GM21528 (cell line): Measurements from ENCODE around the gene ANO2.

Source experiments
- ATAC-seq: cut with Tn5 transposase; IDR thresholded peaks from one replicate; pipeline ENCODE4 v1.9.1; 2021; ENCODE audit warnings: mild to moderate bottlenecking, moderate library complexity; ENCODE audit not compliant: unreplicated experiment, low FRiP score

Gene ANO2

DNA sequence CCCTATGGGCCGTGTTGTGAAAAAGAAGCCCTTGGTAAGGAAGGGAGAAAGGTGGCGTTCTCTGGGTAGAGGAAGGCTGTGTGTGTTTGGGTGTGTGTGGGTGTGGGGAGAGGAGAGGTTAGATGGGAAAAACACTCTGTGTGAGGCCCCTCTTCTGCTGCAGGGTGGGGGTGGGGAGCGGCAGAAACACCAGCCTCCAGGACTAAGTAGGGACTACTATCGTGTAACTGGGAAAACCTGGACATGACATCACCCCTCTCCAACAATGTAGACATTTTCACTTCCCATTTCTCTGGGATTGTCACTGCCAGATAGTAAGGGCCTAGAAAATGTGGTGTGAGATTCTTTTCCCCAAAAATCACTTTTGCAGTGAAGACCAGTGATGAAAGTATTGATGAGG, 308.2 kb downstream of the ANO2 start:
- no peak for ATAC-seq

DNA sequence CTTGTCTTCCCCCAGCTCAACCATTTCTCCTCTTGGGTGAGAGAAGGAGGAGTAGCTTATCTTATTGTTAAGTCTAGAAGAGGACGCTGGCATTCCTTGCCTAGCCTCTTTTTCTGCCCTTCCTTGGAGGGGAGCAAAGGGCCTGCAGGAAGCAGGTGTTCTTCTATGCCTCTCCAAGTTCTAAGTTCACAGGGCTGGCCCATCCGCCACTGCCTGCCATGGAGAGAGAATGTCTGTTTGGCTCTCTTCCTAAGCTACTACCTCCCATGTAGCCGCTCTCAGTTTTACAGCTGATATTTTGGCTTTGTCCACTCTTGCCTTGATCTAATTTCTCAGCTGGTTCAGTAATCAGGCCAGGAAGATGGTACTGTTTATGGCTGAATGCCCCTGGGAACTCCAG, 312.0 kb downstream of the ANO2 start:
- ATAC-seq, result no peak

DNA sequence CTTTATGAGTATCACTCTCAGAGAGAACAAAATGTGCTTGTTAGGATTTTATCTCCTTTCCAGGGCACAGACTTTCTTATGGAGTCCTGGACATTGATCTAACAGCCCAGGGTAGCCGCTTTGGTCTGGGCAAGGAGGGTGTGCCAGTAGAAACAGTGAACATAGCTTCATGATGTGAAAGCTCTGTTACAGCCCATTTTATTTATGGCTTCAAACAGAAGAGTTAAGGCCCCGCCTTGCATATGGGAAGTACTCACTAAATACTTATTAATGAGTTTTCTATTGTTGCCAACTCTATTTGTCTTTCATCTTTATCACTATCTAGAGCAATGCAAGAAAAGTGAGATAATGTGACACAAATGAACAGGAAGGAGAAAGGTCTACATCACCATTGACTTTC, 312.6 kb downstream of the ANO2 start:
- ATAC-seq, result no peak

DNA sequence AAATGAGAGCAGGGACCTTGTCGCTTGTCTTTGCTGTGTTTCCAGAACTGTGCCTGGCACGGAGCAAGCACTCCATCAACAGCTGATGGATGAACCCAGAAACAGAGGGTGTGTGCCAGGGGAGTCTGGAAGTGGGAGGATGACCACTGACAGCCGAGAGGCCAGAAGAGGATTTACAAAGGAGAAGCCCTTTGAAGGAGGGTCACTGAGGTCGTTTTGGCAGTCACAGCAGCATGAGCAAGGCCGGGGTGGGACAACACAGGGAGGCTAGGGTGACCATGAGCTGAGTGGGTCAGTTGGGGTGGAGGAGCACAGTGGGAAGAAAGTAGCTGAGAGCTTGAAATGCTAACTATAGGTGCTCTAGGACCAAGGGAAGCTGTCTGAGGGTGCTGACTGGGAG, 313.6 kb downstream of the ANO2 start:
- no peak for ATAC-seq

DNA sequence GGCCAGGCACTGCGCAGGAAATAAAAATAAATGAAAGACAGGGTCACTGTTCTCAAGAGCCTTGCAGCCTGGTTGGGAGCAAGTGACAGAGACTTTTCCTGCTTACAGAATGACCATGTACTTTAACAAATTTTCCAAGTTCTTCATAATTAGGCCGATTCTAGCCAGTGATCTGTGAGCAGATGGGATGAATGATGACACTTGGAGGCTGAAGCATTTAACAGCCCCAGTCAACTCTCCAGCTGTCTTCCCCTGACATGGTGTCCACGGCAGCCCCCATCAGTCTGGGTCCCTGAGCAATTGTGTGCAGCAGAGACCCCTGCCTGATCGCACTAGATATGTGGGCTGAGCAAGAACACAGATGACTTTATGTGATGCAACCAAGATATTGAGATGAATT, 314.3 kb downstream of the ANO2 start:
- ATAC-seq, result no peak

DNA sequence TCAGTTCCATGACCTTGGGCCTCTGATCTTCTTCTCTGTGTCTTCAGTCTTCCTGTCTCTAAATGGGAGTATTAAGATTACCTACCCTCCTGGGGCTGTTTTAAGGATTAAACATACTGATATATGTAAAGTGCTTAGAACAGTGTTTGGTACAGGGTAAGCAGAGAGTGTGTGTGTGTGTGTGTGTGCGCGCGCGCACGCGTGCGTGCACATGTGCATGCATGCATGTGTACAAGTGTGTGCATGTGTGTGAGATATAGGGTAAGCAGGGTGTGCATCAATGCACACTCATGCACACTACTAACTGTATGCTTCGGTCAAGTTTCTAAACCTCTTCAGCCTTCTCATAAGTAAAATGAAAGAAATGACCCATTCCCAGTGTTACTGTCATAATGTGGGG, 316.6 kb downstream of the ANO2 start:
- no peak for ATAC-seq

DNA sequence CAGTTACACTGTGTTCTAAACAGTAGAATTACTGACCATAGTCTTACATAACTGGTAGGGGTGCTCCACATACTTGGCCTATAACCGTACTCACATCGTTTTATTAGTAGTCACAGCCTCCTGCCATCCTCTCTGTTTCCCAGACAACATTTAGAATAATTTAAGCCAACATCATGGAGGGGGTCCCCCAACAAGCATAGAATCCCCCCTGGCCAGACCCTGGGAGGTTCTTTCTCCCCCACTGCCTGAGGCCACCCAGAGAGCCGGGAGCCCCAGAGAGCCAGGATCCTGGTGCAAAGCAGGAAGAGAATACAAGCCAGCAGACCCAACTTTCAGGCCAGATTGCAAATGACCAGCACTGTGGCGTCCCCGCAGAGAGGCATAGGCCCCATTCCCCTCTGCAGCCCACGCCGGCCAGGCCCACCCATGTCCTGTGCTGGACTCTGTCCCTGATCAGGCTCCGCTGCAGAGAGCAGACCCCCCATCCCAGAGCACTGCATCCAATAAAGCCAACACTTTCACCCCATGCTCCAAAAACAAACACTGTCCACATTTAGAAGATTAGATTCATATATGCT, 317.9 kb downstream of the ANO2 start:
- no peak for ATAC-seq

DNA sequence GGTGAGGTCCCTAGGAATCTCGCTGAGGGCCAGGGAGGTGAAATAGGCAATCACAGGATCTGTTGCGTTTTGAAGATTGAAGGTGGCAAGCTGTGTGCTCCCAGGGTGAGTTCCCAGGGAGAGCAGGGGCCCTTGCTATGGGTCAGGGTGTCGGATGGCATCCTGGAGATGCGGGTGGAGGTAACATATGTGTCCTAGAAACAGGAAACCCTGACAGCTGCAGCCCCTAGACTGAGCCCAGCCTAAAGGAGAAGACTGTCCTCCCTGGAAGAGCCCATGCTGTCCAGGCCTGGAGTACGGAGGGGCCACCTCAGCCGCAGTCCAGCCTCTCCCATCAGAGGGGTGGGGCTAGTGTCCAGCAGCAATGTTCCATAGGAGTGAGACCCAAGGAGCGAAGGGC, 318.9 kb downstream of the ANO2 start:
- ATAC-seq, result no peak

DNA sequence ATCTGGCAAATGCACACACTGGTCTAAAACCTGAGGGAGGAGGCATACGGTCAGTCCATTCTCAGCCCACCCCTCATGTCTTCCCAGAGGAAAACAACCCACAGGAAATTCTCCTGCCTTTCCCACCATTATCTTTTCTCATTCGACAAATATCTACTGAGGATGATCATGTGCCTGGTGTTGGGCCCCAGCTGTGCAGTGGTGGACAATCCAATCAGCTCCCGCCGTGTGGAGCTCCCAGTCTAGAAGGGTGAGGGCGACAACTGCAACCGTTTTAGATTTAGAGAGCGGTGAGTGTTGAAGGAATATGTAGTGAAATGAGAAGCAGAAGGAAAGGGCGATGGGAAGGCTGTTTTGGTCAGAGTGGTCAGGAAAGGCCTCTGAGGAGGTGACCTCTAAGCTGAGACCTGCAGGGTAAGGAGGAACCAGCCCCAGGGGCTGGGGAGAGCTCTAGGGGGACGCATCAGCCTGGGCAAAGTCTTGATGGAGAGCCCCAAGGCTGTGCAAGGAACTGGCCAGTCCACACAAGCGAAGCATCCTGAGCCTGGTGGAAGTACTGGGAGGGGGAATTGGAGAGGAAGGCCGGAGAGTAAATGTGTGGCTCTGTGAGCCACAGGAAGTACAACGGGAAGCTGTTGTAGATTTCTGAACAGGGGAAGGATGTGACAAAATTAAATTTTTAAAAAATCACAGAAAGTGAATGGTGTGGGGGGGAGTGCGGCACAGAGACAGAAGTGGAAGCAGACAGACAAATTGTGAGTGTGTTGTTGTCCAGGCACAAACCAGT, 320.4 kb downstream of the ANO2 start:
- no peak for ATAC-seq

DNA sequence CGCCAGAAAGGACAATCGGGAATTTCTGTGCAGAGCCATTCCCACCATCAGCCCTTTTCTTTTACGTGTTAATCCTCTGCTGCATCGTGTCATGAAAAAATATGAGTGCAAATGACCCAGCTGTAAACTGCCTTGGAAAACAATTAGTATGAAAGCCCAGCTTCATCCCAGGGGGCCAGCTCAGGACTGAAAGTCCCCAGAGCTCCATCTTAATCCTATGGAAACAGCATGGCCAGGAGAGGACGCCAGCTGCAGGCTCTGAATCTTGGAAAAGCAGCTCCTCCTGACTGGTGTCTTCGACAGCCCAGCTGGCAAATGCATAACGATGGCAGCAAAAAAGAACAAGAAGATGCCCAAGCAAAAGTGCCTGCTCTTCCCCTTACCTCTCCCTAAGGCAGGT, 321.6 kb downstream of the ANO2 start:
- no peak for ATAC-seq

DNA sequence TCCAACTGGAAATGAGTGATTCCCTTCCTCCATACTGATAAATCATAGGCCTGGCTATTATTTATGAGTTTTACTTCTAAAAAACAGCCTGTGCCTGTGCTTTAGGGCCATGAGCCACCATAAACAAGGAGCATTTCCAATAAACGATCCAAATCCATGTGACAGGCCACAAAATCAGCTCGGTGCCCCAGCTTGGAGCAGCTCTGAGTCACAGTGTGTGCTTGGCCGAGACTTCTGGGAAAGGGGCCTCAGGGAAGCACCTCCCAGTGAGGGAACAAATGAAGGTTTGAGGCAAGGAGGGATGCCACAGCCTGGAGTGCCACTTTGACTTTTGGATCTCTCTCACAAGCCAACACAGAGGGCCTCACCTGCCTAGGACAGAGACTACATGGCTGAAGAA, 322.8 kb downstream of the ANO2 start:
- no peak for ATAC-seq

DNA sequence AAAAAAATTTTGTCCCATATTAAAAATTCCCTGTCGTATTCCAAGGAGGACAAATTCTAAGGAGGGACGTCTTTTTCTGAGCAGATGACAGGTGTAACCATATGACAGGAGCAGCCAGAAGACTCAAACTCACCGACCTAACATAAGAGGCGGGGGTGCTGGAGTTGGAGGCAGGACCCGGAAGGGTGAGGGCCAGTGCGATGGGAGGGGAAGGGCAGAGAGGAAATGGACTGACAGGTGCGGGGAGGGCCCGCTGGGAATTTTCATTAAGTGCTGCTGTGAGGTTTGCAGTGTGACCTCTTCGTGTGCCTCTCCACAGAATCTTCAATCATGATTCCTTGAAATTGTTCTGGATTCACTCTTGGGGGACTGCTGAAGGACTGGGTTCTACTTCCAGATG, 323.7 kb downstream of the ANO2 start:
- no peak for ATAC-seq

DNA sequence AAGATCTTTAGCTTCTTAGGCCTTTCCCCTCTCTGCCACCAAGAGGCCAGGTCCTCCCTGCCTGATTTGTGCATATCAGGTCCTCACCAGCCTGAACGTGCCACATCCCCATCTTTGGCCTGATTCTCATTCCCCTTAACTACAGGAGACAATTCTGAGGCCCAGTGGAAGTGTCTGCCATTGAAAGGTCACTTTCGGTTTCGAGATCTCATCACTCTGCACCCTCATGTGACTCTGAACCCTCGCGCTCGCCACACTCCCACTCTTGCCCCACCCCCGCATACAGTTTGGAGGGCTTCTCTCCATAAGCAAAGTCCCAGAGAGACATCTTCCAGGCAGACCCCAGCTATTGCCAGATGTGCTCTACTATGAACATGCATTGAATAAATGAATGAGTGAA, 324.2 kb downstream of the ANO2 start:
- no peak for ATAC-seq

DNA sequence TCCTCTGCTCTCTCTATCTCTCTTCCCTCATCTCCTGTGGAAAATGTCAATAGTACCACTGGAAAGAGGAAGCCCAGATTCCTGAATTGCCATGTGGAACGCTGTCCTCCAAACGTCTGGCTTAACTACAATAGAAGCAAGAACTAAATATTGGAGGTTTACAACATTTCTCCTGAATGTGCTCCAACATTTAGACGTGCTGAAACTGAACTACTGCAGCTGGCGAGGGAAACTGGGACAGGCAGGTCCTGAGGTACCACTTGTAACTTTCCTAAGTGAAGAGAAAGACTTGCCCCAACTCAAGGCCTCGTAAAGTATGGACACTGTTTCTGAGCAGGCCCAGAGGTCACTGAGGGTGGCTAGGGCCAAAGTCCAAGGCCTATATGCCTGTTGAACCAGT, 325.4 kb downstream of the ANO2 start:
- ATAC-seq, result no peak

DNA sequence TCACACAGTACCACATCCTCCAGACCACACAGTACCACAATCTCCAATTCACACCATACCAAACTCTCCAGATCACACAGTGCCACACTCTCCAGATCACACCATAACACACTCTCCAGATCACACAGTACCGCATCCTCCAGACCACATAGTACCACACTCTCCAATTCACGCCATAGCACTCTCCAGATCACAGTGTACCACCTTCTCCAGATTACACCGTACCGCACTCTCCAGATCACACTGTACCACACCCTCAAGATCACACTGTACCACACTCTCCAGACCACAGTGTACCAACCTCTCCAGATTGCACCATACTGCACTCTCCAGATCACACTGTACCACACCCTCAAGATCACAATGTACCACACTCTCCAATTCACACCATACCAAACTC, 328.2 kb downstream of the ANO2 start:
- ATAC-seq, result no peak

DNA sequence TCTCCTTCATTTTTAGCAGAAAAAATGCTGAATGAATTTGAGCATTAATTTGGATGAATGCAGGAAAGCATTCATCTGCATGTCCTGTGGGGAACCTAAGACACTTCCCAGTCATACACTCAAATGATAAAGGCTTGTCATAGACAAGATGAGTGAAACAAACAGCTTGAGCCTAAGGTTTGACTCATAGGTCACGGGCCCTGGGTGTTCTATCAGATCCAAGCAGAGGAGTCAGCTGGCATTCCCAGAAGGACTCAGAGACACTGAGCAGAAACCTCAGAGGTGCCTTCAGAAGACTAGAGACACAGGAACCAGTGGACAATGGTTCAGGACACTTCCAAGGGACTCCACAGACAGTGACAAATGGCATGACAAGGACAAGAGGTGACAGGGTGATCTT, 329.3 kb downstream of the ANO2 start:
- ATAC-seq, result no peak

DNA sequence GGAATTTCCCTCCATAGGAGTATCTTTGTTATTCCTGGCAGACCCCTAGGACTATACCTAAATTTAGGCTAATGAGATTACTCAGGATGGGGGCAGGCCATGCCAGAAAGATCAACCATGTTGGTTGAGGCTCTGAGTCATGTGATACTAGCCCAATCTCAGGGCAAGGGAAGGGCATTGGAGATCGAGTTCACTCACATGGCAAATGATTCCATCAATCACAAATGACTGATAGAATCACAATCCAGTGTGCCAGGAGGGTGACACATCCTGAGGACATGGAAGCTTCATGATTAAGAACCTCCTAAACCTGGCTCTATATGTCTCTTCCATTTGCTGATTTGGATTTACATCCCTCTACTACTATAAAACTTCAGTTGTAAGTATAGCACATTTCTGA, 330.8 kb downstream of the ANO2 start:
- no peak for ATAC-seq

DNA sequence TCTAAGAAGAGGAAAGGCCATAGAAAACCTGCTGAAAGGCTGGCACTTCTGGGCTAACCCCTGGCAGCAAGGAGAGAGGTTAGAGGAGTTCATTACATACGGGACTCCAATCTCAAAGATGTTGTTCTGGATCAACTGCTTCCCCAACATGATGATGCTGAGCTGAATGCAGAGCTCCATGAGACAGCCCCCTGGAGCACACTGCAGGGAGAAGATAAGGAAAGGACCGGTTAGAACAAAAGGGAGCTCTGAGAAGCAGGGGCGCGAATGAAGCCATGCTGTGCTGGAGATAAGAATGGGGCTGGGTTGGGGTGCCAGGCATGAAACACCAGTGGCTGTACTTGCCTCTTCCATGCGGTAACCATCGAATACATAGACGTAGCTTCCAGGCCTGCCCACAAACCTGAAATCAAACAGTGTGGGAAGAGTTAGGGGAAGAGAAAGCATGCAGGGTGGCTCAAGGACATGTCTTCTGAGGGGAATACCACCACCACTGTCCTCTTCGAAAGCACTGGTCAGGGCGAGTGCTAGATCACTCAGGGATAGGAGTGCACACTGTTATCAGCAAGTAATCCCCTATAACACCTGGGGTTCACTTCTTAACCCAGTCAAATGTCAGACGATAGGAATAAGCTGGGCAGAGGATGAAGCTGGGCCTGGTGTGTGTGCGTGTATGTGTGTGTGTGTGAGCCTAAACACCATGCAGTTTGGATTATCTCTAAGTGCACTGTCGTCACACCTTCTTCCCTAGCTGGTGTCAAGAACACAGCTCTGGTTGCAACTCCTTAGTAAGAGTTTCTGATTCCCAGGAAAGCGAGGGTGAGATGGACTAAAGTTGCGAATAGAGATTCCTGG, 332.3 kb downstream of the ANO2 start:
- ATAC-seq, result no peak

DNA sequence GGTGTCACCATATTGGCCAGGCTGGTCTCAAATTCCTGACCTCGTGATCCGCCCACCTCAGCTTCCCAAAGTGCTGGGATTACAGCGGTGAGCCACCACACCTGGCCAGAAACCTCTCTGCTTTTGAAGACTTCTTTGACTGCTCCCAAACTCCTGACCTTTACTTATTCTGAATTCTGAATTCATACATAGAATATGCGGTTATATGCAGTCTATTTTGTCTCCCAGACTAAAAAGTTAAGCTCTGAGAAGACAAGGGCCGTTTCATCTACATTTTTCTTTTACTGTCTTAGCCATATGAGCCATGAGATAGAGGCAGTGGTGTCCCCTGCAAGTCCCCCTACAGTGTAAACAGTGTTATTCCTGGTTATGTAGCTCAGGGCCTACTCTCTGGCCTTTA, 333.9 kb downstream of the ANO2 start:
- no peak for ATAC-seq

DNA sequence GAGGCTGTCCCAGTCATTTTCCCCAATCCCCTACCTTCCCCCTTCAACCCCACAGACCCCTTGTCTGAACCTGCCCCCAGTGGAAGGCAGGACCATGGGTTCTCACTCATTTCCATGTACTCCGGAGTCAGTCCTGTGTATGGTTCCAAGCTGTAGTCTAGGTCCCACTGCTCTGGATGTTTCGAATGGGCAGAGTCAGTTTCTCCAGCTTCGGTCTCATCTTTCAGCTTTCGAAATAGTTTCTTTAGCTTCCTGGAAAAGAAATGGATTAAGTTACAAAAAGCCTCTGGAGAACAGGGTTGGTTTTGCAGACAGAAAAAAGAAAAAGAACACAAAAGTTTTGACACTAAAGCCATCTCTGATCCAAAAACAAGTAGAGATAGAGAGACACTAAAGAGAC, 345.7 kb downstream of the ANO2 start:
- ATAC-seq, result no peak

DNA sequence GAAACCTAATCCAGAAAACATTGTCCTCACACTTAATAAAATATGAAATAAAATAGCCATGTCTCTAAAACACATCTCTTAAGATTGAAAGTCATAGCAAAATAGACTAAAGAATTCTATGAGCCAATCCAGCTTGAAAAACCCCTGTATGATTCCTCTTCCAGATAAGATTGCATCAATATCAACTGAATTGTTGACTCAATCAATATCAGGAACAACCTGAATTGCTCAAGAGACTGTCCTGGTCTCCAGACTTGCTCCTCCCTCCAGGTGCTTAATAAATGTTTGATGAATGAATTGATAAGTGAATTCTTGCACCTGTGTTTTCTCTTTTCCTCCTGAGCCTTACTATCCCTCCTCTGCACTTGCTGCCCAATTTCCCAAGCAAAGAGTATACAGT, 351.1 kb downstream of the ANO2 start:
- ATAC-seq, result no peak

DNA sequence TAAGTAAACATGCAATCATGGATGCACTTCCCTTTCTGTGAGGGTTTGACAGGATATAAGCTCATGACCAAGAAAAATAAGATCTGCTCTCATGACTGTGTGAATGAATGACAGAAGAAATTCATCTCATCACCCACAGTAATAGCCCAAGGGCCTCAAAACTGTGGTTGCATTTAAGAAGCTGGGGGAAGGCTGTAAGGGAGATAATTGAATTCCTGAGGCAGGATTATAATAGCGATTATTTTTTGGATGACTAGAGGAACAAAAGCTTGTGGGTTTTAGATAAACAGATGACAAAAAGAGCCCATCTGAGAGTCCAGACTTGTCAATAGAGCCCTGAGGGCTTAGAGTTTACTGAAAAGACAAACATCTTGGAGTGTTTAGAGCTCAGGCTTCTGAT, 352.0 kb downstream of the ANO2 start:
- no peak for ATAC-seq
